Tibial artery (tissue), 4 donors: ENCODE data around the gene C14orf180.

Experiments used
- DNase-seq, 2 donors: peaks; one replicate each; pipeline ENCODE4 v3.0.0-alpha.2; 2019
- H3K27ac ChIP-seq, 2 donors: fragments of 200-600 bp; sonication (generic) in 1 of 2; 1 replicate in 1 of 2; 2 replicates in 1 of 2; pipeline ENCODE4 v1.5.1; 2018 to 2019; ENCODE audit warnings: mild to moderate bottlenecking in 1 of 2
- H3K27me3 ChIP-seq, 2 donors: fragments of 200-600 bp; sonication (generic) in 1 of 2; one replicate each; pipeline versions ENCODE4 v1.5.1 to v1.6.0; 2016 to 2019
- H3K36me3 ChIP-seq, 3 donors: fragments of 200-600 bp; sonication (generic) in 2 of 3; one replicate each; pipeline ENCODE4 v1.5.1; 2016 to 2019; ENCODE audit warnings: mild to moderate bottlenecking in 2 of 3
- H3K4me1 ChIP-seq, 4 donors: fragments of 200-600 bp; sonication (generic) in 2 of 4; 1 replicate in 3 of 4; 2 replicates in 1 of 4; pipeline ENCODE4 v1.5.1; 2016 to 2019
- H3K4me3 ChIP-seq, 2 donors: fragments of 200-600 bp; sonication (generic) in 1 of 2; 1 replicate in 1 of 2; 2 replicates in 1 of 2; pipeline ENCODE4 v1.5.1; 2018 to 2019; ENCODE audit warnings: mild to moderate bottlenecking in 2 of 2
- H3K9me3 ChIP-seq, 3 donors: fragments of 200-600 bp; sonication (generic) in 1 of 3; one replicate each; pipeline ENCODE4 v1.5.1; 2016 to 2019
- intact Hi-C: fragments of 100-400 bp; cut with DNase I; formaldehyde crosslinking; loops from one replicate; pipeline ENCODE4 v1.15.0; 2023; ENCODE audit warnings: low total_unique reads
- TF ChIP-seq, protein P1 (sequence below), 2 experiments: fragments of 200-600 bp in 1 of 2; fragments of 450-650 bp in 1 of 2; IDR thresholded peaks; one replicate each; pipeline ENCODE4 v1.5.1; 2017 to 2019; ENCODE audit warnings: antibody characterized with exemption in 2 of 2, mild to moderate bottlenecking in 1 of 2, moderate library complexity in 1 of 2

C14orf180 gene

DNA sequence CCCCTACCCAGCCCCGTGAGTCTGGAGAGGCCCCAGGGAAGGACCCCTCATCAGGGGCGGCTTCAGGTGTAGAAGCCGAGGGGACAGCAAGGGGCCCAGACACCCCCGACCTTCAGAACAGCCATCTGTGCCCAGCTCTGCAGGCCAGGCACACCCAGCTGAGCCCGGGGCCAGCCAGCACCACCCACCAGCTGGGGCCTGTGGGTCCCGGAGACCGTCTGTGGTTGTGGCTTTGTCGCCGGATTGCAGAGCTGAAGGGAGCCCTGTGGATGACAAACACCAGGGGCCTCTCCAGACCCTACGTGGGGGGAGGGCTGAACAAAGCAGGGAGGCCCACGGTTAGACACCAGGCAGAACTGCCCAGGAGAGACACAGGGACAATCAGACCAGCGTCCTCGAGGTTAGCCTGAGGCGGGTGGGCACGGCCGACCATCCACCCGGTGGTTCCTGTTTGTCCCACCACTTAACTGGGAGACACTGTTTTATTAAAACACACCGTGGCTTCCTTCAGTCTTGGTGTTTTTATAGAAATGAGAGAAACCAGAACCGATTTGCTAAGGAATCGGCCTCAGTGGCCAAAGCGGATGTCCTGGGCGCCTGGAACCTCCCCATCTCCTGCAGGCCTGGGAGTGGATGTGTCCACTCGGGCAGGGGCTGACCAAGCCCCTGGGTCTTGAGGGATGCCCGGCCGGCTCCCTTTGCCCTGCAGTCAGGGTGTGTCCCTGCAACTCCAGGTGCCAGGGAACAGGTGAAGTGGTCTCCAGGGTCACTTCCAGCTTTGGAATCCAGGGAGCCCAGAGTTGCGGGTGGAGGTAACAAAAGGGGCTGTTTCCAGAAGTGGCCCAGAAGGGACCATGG, 10.0 kb downstream of the C14orf180 start:
- intact Hi-C loops, result no loop called here
- Histone ChIP-seq H3K9me3 (no peaks in the 10 kb centered on the region), H3K27me3 (peaks cover 0 to 20% of the 10 kb centered on the region in 2 donors), H3K27ac (no peak overlapping the region), H3K36me3 (no peaks in the 10 kb centered on the region), H3K4me3 (no peak overlapping the region), H3K4me1 (peaks cover 0 to 23% (median 12%) of the 10 kb centered on the region in 4 donors)
- TF ChIP-seq, protein P1, sequence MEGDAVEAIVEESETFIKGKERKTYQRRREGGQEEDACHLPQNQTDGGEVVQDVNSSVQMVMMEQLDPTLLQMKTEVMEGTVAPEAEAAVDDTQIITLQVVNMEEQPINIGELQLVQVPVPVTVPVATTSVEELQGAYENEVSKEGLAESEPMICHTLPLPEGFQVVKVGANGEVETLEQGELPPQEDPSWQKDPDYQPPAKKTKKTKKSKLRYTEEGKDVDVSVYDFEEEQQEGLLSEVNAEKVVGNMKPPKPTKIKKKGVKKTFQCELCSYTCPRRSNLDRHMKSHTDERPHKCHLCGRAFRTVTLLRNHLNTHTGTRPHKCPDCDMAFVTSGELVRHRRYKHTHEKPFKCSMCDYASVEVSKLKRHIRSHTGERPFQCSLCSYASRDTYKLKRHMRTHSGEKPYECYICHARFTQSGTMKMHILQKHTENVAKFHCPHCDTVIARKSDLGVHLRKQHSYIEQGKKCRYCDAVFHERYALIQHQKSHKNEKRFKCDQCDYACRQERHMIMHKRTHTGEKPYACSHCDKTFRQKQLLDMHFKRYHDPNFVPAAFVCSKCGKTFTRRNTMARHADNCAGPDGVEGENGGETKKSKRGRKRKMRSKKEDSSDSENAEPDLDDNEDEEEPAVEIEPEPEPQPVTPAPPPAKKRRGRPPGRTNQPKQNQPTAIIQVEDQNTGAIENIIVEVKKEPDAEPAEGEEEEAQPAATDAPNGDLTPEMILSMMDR (IDR thresholded peaks at IDR 0.05), result no peak
- no peak for DNase-seq

DNA sequence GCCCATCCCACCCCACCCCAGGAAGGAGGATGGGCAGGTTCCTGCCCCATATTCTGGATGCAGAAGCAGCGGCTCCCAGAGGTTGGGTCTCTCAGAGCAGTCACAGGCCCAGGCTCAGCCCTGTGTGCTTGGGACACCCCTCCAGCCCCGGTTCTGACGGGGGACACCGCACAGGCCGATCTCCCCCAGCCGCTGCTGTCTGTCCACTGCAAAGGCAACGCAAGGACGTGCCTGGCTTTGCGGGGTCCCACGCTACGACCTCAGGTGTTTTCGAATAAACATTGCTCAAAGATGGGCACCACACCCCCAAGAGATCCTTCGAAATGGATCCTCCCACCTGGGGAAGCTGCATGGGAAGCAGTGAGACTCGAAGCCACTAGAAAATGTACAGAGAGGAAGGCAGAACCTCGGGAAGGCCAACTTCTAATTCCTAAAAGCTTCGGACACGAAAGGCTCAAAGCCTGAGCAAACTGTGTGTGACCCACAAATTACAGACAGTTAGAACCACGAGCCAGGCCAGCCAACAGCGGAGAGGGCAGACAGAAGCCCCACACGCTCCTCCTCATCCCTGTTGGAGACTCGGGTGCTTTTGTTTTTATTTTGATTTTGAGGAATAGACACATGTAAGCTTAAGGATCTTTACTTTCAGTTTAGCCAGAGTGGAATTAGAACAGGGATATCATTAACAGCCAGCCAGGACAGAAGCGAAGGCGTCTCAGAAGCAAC, 10.8 kb downstream of the C14orf180 start:
- Histone ChIP-seq H3K27ac (no peak overlapping the region), H3K9me3 (no peaks in the 10 kb centered on the region), H3K4me1 (peaks cover 0 to 19% (median 12%) of the 10 kb centered on the region in 4 donors), H3K4me3 (no peak overlapping the region), H3K36me3 (no peaks in the 10 kb centered on the region), H3K27me3 (peaks cover 0 to 24% of the 10 kb centered on the region in 2 donors)
- DNase-seq, result no peak
- TF ChIP-seq, protein P1 (IDR thresholded peaks at IDR 0.05), result no peak
- intact Hi-C loops, result no loop called here

GRCh38 chr14:104591031-104591430, 11.5 kb downstream of the C14orf180 start:
- no peak overlapping the region for H3K27ac ChIP-seq

DNA sequence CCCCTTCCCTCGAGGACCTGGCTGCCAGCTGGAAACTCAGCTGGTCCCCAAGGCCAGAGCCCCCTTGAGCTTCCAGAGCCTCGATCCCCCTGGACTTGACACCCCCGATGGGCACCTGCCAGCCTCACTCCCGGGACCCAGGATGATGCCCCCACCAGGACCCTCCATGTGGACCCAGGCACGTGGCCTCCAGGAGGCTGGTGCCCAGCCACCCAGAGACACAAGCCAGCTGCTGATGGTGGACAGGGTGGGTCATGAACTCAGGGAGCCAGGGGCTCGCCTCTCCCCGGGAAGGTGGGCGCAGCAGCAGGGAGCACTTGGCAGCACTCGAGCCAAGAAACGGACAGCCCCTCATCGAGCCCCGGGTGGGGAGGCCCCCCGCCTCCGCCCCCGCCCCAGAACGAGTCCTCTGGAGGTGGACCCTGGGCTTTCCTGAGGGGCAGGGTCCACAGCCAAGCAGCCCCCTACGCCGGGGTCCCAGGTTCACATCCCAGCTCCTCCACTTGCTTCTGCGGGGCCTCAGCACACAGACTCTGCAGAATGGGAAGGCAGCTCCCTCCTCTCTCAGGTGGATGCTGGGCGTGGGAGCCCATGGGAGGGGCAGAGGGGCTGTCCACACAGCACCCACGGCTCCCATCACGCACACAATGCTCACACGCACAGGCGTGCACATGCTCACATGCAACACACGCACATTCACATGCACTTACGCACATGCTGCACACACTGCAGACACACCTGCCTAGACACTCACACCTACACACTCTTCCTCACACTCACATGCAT, 12.1 kb downstream of the C14orf180 start:
- Histone ChIP-seq H3K27ac (no peak overlapping the region), H3K4me3 (no peak overlapping the region)
- intact Hi-C loops, result no loop called here

More at GRCh38 chr14:104591031-104591430, 11.5 kb downstream of the C14orf180 start:
- peaks cover 0 to 13% (median 11%) of the 10 kb centered on the region in 4 donors for H3K4me1 ChIP-seq
- no peaks in the 10 kb centered on the region for H3K36me3 ChIP-seq
- TF ChIP-seq, protein P1 (IDR thresholded peaks at IDR 0.05), result no peak
- peaks cover 0 to 31% of the 10 kb centered on the region in 2 donors for H3K27me3 ChIP-seq
- no peaks in the 10 kb centered on the region for H3K9me3 ChIP-seq
- no peak overlapping the region for H3K4me3 ChIP-seq
- intact Hi-C loops, result no loop called here
- DNase-seq, result no peak

DNA sequence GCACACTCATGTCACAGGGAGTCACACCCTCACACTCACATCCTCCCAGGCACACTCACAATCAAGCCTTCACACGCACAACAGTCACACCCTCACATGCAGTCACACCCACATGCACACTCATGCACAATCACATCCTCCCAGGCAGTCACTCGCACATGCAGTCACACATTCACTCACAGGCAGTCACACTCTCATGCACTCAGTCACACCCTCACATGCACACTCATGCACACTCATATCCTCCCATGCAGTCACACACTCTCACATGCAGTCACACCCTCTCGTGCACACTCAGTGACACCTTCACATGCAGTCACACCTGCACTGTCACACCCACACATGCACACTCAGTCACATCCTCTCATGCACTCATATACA, 12.7 kb downstream of the C14orf180 start:
- DNase-seq, result no peak
- H3K9me3 ChIP-seq, result no peaks in the 10 kb centered on the region
- H3K4me1 ChIP-seq, result peaks cover 0 to 2% (median under 1%) of the 10 kb centered on the region in 4 donors
- H3K27me3 ChIP-seq, result peaks cover 0 to 43% of the 10 kb centered on the region in 2 donors
- H3K4me3 ChIP-seq, result no peak overlapping the region
- TF ChIP-seq, protein P1 (IDR thresholded peaks at IDR 0.05), result no peak
- H3K36me3 ChIP-seq, result no peaks in the 10 kb centered on the region
- intact Hi-C loops, result no loop called here
- H3K27ac ChIP-seq, result no peak overlapping the region

More for the DNA sequence above, 12.1 kb downstream of the C14orf180 start:
- DNase-seq, result no peak
- Histone ChIP-seq H3K9me3 (no peaks in the 10 kb centered on the region), H3K27me3 (peaks cover 0 to 37% of the 10 kb centered on the region in 2 donors), H3K36me3 (no peaks in the 10 kb centered on the region), H3K4me1 (peaks cover 0 to 8% (median 4%) of the 10 kb centered on the region in 4 donors)
- TF ChIP-seq, protein P1 (IDR thresholded peaks at IDR 0.05), result no peak
